SH-SY5Y (cell line): ENCODE measurements around the gene LSM14B.

Experiments
- GATA2 ChIP-seq: IDR thresholded peaks from 2 replicates; pipeline ENCODE4 v1.6.1; 2011; ENCODE audit warnings: mild to moderate bottlenecking, low read depth, low read length
- GATA3 ChIP-seq: IDR thresholded peaks from 2 replicates; pipeline ENCODE4 v1.6.1; 2011; ENCODE audit warnings: low read depth, mild to moderate bottlenecking, low read length, moderate library complexity

The LSM14B gene

DNA sequence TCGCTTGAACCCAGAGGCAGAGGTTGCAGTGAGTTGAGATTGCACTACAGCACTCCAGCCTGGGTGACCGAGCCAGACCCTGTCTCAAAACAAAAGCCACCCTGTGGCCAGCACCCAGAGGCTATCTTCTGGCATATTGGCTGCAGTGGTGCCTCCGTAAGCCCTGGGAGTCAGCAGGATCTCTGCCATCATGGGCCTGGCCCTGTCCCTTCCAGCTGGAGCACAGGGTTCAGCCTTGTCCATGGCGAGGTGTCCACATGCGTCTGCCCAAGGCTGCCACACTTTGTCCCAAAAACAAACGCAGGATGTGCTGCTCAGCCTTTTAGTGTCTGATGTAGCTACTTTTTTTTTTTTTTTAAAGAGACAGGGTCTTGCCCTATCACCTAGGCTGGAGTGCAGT lies 45.2 kb downstream of the LSM14B start:
- TF ChIP-seq GATA2, result no peak
- no peak for TF ChIP-seq GATA3

DNA sequence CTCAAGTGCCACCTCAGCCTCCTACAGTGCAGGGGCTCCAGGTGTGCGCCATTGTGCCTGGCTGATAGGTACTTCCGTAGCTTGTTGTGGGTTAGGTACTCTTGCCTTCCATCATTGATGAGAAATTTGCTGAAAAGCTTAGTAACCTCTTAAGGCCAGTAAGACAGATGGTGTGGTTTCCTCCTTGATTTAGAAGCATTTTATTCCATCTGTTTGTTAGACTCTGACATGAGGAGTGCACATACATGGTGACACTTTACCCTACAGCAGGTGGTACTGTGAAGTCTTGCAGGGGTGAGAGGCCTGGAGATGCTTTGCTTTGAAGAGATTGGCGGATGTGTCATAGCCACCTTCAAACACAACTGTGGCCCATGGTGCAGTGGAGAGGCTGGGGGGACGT lies 45.8 kb downstream of the LSM14B start:
- TF ChIP-seq GATA3, result no peak
- no peak for TF ChIP-seq GATA2

DNA sequence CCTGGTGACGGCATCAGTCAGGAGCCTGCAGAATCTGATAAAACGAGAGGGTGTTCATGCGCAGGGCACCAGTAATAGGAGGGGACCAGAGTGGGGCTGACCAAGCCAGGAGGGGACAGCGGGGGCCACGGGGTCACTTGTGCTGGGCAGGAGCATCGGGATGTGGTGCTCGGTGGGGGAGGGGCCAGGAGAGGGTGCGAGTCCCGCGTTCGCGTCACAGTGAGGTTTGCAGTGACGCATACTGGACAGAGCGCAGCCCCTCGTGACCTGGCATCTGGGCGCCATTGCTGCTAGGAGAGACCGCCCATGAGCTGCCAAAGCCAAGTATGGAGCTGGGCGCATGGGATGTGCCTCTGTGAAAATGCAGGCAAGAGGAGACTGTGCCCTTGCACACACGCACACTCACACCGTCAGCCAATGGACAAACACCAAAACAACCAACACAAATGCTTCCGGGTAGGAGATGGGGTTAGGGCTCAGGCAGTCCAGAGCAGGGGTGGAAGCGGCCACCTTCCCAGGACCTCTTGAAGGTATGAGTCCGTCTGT lies 46.7 kb downstream of the LSM14B start:
- no peak for TF ChIP-seq GATA2

DNA sequence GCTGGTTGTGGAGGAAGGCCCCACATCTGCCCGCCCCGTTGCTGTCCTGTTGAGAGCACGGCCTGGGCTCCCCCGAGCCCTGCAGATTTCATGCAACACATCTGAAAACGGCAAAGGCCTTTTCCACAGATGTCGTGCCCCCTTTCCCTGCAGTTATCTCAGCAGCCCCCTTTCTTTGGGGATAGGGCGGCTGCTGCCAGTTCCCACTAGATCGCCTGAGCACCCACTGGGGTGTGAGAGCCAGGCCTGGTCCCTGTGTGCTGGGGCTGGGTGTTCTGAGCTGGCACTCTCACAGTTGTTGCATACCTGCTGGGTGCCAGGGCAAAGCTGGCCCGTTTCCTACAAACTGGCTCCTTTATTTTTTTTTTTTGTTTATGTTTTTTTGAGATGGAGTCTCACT lies 48.3 kb downstream of the LSM14B start:
- TF ChIP-seq GATA3, result no peak
- no peak for TF ChIP-seq GATA2

GRCh38 chr20:62171245-62171644 lies 49.0 kb downstream of the LSM14B start:
- TF ChIP-seq GATA3, result no peak
- TF ChIP-seq GATA2, result no peak

DNA sequence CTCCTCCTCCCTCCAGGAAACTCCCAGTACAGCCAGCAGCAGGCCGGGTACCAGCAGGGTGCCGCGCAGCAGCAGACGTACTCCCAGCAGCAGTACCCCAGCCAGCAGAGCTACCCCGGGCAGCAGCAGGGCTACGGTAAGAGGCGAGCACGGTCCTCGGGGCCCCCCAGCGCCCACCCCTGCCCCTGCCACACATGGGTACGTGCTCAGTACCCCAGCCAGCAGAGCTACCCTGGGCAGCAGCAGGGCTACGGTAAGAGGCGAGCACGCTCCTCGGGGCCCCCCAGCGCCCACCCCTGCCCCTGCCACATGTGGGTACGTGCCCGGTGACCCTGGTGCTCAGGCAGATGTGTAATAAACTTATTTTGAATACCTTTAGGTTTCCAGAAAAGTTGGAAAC lies 50.4 kb downstream of the LSM14B start:
- TF ChIP-seq GATA3, result no peak
- TF ChIP-seq GATA2, result no peak

- TF ChIP-seq GATA3 (no peak), GATA2 (no peak)
Observed at GRCh38 chr20:62174021-62174804, 51.9 kb downstream of the LSM14B start.

DNA sequence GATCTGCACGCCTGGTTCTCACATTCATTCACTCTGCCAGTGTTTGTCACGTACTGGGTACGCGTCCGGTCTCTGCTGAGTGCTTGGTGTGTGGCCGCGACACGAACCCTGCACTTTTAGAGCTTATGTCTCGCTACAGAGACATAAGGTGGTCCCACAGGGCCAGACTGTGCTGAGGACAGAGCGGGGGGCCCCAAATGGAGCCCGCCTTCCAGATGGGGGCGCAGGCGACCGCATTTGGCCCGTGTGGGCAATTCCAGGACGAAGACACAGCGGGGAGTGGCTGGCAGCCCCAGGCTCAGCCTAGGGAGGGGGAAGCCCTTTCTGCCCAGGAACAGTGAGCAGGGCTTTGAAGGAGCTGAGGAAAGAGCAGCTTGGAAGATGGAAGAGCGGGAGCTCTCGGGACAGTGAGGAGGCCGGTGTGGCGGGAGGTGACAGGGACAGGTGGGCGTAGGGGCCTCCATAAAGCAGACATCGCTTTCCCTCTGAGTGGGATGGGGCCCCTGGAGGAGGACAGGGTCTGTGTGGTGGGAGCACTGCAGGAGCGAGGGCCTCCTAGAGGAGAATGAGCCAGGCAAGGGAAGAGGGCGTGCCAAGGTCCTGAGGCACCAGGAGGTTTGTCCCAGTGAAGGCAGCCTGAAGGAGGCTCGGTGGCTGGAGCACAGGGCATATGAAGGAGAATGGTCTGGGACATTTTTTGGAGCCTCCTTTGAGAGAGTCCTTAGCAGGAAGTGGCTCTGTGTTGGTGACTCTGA lies 52.8 kb downstream of the LSM14B start:
- no peak for TF ChIP-seq GATA3
- no peak for TF ChIP-seq GATA2

DNA sequence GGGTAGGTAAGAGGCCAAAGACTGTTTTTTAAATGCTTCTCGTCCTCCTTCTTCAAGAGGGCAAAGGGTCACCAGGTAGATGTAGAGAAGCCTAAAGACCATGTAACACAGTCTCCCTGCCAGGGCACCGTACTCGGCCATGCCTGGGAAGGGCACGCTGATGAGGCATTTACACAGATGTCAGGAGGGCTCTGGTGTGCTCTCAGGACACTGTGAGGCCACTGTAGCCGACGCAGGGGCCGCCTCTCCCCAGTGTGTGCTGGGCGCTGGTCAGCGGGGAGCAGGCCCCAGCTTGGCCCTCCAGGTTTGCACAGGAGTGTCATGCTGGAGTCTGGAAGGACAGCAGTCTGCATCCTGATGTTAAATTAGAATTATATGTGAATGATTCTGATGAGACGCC lies 53.4 kb downstream of the LSM14B start:
- TF ChIP-seq GATA3 (no peak), GATA2 (no peak)

- no peak for TF ChIP-seq GATA3
Observed at GRCh38 chr20:62176866-62177265, 54.6 kb downstream of the LSM14B start.

- TF ChIP-seq GATA3, result no peak
- peak; percentile 58; the same call in 1 of the 2 replicates for TF ChIP-seq GATA2
Observed at GRCh38 chr20:62177307-62177706, 55.0 kb downstream of the LSM14B start.

DNA sequence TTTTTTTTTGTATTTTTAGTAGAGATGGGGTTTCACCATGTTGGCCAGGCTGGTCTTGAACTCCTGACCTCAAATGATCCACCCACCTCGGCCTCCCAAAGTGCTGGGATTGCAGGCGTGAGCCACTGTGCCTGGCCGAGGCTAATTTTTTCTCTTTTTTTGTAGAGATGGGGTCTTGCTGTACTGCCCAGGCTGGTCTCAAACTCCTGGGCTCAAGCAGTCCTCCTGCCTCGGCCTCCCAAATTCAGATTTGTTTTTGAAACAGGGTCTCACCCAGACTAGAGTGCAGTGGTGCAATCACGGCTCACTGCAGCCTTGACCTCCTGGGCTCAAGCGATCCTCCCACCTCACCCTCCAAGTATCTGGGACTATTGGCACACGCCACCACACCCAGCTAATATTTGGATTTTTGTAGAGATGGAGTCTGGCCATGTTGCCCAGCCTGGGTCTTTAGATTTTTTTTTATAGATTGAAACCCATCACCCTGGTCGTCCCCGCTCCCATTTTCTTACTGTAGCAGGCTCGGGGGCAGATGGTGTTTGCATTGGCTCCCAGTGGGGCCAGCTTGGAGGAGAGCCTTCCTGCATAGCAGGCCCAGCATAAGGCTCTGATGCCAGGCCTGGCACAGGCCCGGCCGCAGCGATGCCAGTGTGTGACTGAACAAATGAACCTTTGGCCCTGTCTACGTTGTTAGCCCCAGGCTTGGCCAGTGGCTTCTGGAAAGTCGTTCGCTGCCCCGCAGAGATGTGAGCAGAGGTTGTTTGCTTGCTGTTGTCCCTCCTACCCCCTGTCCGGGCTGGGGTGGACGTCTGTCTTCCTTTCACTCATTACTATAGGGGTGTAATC lies 56.3 kb downstream of the LSM14B start:
- TF ChIP-seq GATA2 (no peak), GATA3 (no peak)

- TF ChIP-seq GATA3 (no peak), GATA2 (no peak)
Observed at GRCh38 chr20:62179162-62179504, 56.9 kb downstream of the LSM14B start.

GRCh38 chr20:62181808-62182207 lies 59.5 kb downstream of the LSM14B start:
- no peak for TF ChIP-seq GATA2
- no peak for TF ChIP-seq GATA3
